Sigmoid colon (tissue), 4 donors: ENCODE results near the gene MAPRE2.

Experiments
- POLR2A ChIP-seq, 2 donors: fragments of 450-650 bp; IDR thresholded peaks; one replicate each; pipeline ENCODE4 v1.6.1; 2016; ENCODE audit warnings: antibody characterized with exemption in 2 of 2, mild to moderate bottlenecking in 2 of 2, moderate library complexity in 2 of 2
- POLR2AphosphoS5 ChIP-seq, 4 donors: sonication (generic); formaldehyde crosslinking; IDR thresholded peaks; one replicate each; pipeline ENCODE4 v1.6.1; 2017; ENCODE audit warnings: antibody characterized with exemption in 4 of 4
- TF ChIP-seq, protein P1 (sequence below), 4 experiments: fragments of 450-650 bp in 3 of 4; fragments of 200-600 bp in 1 of 4; IDR thresholded peaks; one replicate each; pipeline ENCODE4 v1.5.1; 2016 to 2019; ENCODE audit warnings: antibody characterized with exemption in 4 of 4, mild to moderate bottlenecking in 3 of 4, moderate library complexity in 2 of 4

- TF ChIP-seq, protein P1, sequence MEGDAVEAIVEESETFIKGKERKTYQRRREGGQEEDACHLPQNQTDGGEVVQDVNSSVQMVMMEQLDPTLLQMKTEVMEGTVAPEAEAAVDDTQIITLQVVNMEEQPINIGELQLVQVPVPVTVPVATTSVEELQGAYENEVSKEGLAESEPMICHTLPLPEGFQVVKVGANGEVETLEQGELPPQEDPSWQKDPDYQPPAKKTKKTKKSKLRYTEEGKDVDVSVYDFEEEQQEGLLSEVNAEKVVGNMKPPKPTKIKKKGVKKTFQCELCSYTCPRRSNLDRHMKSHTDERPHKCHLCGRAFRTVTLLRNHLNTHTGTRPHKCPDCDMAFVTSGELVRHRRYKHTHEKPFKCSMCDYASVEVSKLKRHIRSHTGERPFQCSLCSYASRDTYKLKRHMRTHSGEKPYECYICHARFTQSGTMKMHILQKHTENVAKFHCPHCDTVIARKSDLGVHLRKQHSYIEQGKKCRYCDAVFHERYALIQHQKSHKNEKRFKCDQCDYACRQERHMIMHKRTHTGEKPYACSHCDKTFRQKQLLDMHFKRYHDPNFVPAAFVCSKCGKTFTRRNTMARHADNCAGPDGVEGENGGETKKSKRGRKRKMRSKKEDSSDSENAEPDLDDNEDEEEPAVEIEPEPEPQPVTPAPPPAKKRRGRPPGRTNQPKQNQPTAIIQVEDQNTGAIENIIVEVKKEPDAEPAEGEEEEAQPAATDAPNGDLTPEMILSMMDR (IDR thresholded peaks at IDR 0.05) = no peak
- no peak for TF ChIP-seq POLR2AphosphoS5 (IDR thresholded peaks at IDR 0.05)
- no peak for TF ChIP-seq POLR2A (IDR thresholded peaks at IDR 0.05)
These were observed 151.2 kb downstream of the MAPRE2 start for GRCh38 chr18:35192415-35192814.
